Measurements from ENCODE around the gene PARD3.
A peak's percentile ranks its signal among the peaks of the same experiment; 100 is the strongest.

PARD3 gene

GRCh38 chr10:34235164-34235832, 579.8 kb downstream of the PARD3 start:
- peak; percentile 39 to 56 for DNase-seq

- DNase-seq, result no peak
Measured at GRCh38 chr10:34232481-34232880, 582.6 kb downstream of the PARD3 start.

- peak in 1 of 2 experiments; percentile 10 for DNase-seq
Measured at GRCh38 chr10:34231441-34232180, 583.5 kb downstream of the PARD3 start.

GRCh38 chr10:34229917-34230316, 585.2 kb downstream of the PARD3 start:
- peak; percentile 14 to 20 for DNase-seq

GRCh38 chr10:34228066-34228465, 587.0 kb downstream of the PARD3 start:
- DNase-seq, result no peak

GRCh38 chr10:34224639-34225038, 590.5 kb downstream of the PARD3 start:
- no peak for DNase-seq

- DNase-seq, result no peak
Measured at GRCh38 chr10:34223658-34224057, 591.4 kb downstream of the PARD3 start.

- DNase-seq, result peak in 1 of 2 experiments; percentile 19
Measured at GRCh38 chr10:34222359-34222758, 592.7 kb downstream of the PARD3 start.

- DNase-seq, result no peak
Measured at GRCh38 chr10:34219753-34220548, 595.1 kb downstream of the PARD3 start.

GRCh38 chr10:34217524-34217923, 597.6 kb downstream of the PARD3 start:
- DNase-seq, result no peak

GRCh38 chr10:34216348-34216945, 598.6 kb downstream of the PARD3 start:
- no peak for DNase-seq

GRCh38 chr10:34213805-34214197, 601.3 kb downstream of the PARD3 start:
- no peak for DNase-seq

- DNase-seq, result peak; percentile 57 to 60
Measured at GRCh38 chr10:34213193-34213804, 601.8 kb downstream of the PARD3 start.

- peak; percentile 55 to 57 for DNase-seq
Measured at GRCh38 chr10:34207343-34207742, 607.8 kb downstream of the PARD3 start.

- peak; percentile 55 to 57 for DNase-seq
Measured at GRCh38 chr10:34206935-34207268, 608.2 kb downstream of the PARD3 start.

GRCh38 chr10:34206078-34206934, 608.8 kb downstream of the PARD3 start:
- DNase-seq, result peak; percentile 50 to 58

GRCh38 chr10:34205452-34205851, 609.6 kb downstream of the PARD3 start:
- DNase-seq, result no peak

- no peak for DNase-seq
Measured at GRCh38 chr10:34203966-34204630, 611.0 kb downstream of the PARD3 start.

GRCh38 chr10:34200355-34200901, 614.7 kb downstream of the PARD3 start:
- DNase-seq, result no peak

- DNase-seq, result no peak
Measured at GRCh38 chr10:34198953-34199352, 616.1 kb downstream of the PARD3 start.

- DNase-seq, result no peak
Measured at GRCh38 chr10:34196058-34196433, 619.0 kb downstream of the PARD3 start.
